HG03139 (cell line): ENCODE measurements around the gene SYCN.

ENCODE experiments used
- ATAC-seq: cut with Tn5 transposase; IDR thresholded peaks from one replicate; pipeline ENCODE4 v1.9.1; 2021; ENCODE audit not compliant: unreplicated experiment

SYCN gene

DNA sequence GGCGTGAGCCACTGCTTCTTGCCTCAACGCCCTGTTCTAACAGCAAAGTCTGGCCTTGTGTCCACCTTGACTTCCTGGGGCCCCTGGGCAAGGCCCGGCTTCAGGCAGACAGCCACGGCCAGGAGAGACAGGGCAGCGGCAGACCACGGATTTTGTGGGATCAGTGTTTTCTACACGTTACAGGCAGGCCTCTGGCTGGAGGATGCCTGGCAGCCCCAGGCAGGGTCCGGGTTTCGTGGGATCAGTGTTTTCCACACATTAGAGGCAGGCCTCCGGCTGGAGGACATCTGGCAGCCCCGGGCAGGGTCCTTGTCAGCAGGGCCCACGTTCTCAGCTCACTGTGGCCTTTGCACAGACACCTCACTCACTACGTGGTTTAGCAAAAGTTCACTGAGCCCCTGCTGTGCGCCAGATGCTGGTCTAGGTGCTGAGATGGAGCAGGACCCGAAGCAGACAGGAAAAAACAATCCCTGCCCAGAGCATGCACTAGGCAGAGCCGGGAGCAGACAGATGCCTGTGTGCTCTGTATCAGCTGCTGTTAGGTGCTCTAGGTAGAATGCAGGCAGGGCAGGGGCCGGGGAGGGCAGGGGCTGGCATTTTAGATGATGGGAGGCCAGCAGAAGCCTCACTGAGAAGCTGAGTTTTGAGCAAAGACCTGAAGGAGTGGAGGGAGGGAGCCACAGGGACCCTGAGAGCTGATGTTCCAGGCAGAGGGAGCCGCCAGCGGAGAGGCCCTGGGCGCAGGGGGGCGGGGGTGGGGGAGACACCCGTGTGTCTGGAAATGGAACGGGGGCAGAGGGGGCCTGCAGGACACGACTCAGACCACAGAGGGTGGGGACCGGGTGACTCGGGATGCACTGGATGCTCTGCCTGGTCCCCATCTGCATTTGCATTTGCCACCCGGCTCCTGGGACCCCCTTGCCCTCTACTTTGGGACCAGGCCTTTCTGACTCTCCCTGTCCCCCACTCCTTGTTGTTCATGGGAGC lies 32.3 kb downstream of the SYCN start:
- ATAC-seq, result no peak

DNA sequence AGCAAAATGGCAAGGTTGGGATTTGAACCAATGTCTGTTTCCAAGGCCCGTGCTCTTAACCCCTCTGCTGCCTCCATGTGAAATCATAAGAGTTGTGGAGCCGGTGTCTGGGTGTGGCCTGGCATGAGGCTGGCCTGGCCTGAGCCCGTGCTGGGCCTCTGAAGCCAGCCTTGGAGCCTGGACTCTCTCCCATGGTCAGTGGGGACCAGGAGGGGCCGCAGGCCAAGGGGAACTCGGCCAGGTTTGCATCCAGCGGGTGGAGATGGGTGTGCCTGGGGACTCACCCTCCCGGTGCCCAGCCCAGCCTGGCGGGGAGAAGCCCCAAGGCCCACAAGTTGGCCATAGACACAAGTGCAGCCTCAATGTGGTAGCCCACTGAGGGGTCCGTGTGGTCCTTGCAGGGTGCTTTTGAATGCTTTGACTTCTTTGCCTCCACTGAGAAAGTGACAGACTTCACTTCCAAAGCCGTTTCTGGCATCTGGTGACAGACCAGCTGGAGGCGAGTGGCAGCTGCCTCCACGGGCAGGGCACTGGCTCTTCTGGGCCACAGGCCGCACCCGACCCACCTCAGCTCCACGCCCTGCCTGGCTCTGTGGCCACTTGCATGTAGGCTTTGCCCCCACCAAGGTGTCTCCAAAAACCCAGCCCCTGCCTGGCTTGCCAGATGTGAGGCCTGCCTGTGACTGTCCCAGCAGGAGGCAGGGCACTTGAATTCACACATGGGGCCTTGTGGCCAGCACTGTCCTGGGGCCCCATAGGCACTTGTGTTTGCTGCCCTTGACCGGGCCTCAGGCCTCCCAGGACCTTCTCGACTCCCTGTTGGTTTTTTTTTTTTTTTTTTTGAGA lies 33.5 kb downstream of the SYCN start:
- no peak for ATAC-seq

DNA sequence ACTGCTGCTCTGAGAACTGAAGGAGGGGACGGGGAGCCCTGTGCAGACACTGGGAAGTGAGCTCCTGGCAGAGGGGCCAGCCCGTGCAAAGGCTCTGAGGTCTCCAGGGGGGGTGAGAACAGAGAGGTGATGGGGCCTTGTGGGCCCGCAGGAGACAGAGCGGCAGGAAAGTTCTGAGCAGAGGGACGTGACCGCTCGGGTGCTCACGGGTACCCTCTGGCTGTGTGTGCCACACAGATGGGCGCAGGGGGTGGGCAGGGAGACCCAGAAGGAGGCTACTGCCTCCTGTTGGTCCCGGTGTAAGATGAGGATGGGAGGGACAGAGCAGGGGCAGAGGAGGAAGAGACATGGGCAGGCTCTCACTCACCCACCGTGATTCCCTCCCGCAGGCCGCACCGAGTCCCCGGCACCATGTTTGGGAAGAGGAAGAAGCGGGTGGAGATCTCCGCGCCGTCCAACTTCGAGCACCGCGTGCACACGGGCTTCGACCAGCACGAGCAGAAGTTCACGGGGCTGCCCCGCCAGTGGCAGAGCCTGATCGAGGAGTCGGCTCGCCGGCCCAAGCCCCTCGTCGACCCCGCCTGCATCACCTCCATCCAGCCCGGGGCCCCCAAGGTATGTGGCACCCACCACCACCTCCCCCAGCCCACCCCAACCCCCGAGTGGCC lies 34.8 kb downstream of the SYCN start:
- ATAC-seq, result no peak

DNA sequence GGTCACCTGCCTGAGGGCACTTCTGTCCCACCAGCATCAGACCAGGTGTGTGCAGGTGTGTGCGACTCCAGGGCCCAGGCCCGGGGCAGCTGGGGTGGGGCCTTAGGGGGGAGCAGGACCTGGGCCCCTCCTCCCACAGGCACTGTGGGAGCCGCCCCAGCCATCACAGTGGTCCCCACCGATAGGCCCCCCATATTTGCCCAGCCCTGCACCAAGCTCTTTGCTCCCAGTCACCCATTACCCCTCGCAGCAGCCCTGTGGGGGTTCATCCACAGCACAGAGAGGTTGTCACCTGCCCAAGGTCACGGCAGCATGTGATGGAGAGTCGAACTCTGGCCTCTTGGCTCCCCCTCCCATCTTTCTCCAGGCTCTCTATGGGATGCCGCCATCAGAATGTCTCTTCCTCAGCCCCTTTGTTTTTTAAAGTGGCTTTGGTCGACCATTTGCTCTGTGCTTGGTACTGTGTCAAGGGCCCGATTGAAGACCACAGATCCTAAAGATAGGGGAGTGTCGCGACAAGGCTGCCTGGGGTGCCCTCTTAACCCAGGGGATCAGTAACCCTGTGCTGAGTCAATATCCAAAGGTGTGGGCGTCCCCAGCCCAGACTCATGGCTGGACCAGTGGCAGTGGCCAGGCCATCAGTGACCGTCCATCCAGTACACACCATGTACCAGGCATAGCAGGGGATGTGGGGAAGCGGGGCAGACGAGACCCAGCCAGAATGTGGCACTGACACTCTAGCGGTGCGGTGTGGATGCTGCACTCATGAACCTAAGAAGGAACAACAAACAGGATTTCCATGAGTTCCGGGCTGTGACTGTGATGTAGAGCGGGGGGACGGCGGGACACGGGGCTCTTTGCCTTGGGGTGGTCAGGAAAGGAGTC lies 35.6 kb downstream of the SYCN start:
- ATAC-seq, result no peak

DNA sequence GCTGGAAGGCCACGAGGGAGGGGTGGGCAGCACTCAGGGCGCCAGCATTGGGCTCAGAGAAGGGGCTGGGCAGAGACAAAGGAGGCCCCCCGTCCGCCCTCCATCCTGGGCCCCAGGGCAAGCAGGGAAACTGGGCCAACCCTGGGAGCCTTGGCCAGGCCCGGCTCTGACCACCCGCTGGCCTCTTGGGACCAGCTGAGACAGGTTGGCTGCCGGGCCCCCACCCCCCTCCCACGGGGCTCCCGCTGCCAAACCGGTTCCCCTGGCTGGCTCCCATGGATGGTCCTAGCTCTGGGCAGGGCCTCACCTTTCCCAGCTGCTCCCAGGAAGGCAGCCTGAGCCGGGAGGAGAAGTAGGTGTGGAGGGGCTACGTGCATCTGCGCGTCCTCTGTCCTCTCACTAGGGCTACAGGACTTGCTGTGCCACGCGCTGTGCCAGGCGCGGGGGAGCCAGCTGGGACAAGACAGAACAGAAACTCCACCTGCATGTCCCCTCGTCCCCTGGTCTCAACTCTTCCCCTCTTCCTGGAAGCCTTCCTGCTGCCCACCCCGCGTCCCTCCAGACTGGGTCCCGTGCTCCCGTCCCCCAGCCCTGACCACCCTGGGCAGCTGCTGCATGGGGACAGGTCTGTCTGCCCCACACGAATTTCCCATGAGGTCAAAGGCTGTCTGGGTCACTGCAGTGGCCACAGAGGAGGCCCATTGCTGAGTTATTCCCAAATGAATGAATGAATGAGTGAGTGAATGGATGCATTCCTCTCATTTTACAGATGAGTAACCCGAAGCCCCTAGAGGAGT lies 36.4 kb downstream of the SYCN start:
- no peak for ATAC-seq

DNA sequence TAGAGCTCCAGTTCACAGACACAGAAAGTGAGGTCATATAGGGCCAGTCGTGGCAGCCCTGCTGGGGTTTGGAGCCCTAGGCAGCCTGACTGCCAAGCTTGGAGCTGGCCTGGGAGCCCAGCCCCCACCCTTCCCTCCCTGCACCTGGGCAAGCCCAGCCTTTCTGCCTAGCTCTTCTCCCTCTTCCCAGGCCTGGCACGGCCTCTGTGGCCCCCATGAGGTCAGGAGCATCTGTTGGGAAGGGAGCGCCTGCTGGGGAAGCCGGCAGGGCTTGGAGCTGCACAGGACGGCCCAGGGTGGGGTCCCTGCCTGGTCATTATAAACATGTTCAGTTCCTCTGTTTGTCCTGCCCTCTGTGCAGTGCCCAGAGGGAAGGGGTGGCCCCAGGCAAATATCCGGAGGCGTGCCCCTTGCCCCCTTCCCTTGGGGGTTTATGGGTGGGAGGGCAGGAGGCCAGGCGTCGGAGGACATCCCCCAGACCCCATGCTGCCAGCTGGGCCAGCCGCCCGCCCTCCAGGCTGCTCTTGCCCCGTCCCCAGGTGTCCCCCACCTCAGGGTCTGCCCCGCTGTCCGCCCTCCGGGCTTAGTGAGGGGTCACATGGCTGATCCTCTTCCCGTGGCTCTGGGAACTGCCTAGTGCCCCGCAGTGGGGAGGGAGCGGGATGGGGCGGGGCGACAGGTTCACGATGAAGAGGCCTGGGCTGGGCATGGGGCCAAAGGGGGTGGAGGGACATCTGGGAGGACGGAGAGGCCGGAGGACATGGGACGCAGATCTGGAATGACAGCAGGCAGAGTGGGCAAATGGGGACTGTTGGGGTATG lies 37.3 kb downstream of the SYCN start:
- ATAC-seq, result no peak

DNA sequence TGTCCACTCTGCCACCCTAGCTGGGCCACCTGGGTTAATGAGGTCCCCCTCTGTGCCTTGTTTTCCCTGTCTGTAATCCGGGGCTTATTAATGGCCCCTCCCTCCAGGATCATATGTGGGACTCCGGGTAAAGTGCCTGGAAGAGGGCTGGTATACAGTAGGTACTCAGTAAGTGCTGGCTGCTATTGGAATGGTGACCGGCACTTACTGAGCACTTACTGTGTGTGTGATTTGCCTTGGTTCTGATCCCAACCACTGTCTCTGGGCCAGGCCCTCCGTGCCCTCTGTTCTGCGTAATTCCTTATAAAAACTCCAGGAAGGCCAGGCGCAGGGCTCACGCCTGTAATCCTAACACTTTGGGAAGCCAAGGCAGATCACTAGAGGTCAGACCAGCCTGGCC lies 38.2 kb downstream of the SYCN start:
- ATAC-seq, result no peak

DNA sequence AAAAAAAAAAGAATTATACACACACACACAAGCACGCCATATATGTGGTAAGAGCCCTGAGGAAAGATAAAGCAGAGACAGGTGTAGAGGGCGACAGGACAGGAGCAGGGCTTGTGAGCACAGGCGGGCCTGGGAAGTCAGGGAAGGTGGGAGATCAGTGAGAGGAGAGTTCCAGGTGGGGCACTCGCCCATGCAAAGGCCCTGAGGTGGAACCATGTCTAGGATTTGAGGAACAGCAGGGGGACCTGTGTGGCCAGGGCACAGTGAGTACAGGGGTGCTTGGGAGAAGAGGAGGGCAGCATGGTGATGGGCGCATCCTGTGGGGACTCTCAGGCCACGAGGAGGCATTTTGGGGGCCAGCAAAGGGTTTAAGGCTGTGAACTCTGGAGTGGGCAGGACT lies 39.8 kb downstream of the SYCN start:
- no peak for ATAC-seq

DNA sequence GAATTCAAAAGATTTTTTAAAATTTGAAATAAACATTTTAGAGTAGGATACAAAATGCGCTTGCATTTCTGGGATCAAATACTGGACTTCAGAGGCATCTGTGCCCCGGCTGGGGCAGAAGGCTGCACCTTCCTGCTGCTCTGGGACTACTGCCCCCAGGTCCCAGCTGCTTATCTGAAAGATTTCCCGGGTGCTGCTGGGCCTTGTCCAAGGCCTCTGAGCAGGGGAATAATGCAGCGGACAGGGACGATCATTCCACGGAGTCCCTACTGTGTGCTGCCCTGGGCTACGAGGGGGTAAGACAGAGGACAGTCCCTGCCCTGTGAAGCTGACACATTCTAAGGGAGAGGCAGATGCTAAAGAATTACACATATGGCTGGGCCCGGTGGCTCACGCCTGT lies 40.4 kb downstream of the SYCN start:
- no peak for ATAC-seq

DNA sequence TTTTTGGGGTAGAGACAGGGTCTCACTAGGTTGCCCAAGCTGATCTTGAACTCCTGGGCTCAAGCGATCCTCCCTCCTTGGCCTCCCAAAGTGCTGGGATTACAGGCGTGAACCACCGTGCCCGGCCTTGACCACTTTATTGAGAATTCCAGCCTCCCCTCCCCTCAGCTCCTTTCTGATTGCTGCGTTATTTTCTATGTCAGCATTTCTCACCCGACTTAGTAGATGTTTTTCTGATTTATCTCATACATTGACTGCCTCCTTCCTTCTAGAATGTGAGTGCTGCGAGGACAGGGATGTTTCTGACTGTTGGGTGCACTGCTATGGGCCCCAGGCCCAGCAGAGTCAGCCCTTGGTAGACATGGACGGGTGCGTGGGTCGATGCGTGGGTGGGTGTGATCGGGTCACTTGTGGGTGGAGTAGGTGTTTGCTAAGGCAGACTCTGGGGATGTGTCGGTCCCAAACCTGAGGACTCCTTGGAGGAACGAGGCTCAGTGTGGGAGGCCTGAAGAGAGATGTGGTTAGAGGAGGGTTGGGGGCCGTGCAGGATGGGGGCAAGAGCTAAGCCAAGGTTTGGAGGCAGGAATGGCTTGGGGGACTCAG lies 41.5 kb downstream of the SYCN start:
- no peak for ATAC-seq

DNA sequence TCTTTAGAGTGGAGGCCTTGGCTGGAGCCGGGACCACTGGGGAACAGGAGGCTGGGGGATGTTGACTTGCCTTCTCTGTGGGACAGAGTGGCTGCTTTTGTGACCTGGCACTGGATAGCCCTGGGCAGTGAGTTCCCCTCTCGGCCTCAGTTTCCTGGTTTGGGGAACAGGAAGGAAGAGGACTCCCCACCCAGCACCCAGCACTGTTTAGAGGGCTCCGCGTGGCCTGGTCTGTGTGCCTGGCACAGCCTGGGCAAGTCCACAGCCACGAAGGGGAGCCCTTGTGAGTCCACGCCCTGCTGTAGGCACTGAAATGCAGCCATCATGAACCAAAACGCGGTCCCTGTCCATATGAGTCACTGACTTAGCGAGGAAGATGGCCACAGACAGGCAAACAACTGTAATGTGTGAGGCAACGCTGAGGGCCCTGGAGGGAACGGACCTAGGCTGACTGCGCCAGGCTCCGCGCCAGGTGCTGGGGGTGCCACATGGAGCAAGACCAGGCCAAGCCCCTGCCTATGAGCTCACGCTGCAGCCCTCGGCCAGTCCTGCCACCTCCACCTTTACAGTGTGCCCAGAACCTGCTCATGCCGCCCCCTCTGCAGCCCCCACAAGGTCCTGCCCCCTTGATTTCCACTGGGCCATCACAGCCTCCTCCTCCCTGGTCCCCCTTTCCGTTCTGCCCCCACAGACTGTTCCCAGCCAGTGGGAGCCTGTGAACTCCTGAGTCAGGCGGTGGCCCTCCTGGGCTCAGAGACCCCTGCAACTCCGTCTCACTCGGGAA lies 43.0 kb downstream of the SYCN start:
- ATAC-seq, result no peak

DNA sequence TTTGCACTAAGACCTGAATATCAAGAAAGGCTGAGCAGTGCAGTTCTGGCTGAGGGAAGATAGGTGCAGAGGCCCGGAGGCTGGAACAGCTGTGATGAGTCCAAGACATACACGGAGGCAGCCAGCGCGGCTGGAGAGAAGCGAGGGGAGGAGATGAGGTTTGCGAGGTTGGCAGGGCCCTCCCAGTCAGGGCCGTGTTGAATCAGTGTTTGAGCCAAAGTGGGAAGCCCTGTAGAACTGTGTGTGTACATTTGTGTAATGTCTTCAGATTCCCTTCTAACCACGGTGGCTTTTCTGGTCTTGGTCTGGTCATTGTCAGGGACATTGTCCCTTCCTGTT lies 43.6 kb downstream of the SYCN start:
- no peak for ATAC-seq

DNA sequence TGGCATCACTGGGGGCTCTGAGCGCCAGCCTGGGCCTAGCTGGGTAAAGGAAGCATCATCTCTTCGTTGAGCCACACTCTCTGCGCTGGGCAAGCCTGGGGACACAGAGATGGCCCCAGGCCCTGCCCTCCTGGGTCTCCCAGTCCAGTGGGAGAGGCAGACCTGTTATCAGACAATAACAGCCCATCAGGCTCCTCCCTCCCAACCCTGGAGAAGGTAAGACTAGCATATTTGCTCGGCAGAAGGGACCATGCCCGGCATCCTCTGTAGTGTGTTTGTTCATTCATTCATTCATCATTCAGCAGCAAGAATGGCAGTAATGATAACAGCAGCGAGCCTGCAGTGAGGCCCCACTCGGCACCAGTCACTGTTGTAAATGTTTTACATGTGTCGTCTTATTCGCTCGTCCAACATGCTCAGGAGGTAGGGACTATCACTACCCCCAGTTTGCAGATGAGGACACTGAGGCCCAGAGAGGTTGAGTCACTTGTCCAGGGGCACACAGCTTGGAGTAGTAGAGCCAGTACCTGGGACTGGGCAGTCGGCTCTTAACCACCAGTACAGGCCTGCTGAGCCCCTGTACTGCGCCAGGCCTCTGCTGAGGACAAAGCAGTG lies 45.3 kb downstream of the SYCN start:
- no peak for ATAC-seq

DNA sequence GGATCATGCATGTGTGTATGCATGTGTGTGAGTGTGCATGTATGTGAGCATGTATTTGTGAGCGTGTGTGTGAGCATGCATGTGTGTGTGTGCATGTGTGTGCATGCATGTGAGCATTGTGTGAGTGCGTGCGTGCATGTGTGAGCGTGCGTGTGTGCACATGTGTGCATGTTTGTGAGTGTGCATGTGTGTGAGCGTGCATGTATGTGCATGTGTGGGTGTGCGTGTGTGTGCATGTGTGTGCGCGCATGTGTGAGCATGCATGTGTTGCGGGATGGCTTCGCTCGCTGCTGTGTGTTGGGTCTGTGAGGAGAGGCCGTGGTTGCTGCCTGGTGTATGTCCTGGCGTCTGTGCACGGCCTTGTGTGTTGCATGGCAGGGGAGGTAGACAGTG lies 46.1 kb downstream of the SYCN start:
- ATAC-seq, result no peak

DNA sequence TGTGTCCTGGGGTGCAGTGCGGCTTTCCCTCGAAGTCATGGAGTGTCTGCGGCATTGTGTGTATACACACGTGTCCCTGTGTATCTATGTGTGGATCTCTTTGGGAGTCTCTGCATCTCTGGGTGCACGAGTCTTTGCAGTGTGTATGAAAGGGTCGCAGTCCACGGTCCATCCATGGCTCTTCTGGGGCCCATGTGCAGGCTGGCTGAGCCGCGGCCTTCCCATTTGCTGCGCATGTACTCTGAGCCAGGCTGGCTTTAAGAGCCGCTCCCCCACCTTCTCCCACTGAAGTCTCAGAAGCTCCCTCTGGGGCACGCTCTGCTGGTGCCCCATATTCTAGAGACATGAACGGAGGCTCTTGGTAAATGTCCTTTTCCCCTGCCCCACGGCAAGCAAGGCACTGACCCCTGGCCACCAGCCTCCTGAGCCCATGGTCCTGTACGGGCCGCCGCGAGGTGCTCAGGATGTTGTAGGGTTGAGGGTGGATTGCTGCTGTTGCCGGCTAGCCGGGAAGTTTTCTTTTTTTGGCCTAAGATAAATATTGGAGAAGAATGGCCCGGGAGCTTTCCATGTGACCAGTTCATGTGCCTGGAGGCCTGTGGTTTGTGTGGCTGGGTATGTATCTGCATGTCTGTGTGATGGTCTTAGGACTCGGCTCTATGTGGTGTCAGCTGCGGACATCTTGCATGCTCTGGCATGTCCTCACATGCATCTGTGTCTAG lies 46.6 kb downstream of the SYCN start:
- no peak for ATAC-seq

DNA sequence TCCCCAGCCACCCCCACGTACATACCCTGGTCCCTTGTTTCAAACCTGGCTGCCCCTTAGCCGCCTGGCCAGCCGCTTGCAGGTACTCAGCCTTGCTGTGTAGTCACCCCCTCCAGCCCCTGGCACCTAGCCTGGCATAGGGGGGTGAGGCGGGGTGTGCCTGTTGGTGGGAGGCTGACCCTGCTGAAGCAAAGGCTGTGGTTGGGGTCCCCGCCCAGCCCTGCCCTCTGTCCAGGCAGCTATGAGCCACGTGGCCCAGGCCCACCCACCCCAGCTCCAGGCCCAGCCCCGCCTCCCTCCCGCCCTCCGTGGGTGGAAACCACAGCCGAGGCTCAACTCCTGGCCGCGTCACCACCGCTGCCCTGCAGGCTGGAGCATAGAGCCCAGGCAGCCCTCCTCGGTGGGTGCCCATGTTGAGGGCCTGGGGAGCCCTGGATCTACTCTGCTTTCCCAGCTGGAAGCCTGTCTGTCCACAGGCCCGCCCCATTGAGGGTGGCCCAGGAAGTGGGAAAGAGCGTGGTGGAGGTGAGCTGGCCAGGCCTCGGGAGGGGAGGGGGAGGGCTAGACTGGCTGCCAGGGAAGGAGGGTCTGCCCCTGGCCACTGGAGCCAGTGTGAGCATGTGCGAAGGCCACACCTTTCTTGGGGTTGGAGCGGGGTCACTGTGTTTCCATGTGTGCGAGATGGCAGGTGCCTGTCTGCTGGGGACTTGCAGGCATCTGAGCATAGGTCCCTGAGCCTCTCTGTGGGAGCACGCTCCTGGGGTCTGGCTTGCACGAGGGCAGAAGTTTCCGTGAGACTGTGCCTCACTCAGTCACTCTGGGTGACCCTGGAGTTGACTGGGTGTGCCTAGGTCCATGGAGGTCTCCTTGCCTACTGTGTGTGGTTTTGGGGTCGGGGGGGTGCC lies 47.5 kb downstream of the SYCN start:
- ATAC-seq, result no peak
